ENCODE measurements around the gene LMCD1. TPM values are rescaled to one million over a fixed set of nuclear protein-coding genes. Genes with fewer than 3 reads are reported as not detected.
A peak's percentile ranks its signal among the peaks of the same experiment; 100 is the strongest.

Gene LMCD1
- total RNA-seq, 1 experiment from 2014 or later = 23.9 TPM

DNA sequence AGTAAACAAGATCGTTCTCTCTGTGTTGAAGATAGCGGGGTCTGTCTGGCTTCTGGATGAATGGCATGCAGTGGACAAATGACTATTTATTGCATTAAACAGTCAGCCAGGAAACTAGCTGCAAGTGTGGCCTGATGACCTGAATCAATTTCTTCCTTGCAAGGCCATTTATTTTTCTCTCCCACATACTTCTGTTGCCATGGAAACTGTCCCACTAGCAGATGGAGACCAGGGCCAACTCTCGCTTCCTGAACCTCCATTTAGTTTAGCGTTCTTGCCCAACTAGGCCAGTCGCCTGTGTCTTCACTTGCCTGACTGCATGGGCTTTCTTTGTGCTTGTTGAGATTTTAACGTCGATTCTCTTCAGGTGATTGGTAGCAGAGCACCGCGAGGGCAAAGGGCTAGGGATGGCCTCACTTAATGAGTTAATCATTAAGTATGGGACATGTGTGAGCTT is 27.6 kb downstream of the LMCD1 start:
- H3K4me3 ChIP-seq (ENCODE audit: low read depth, low read length) = no peak overlapping the region
- no peaks in the 10 kb centered on the region for H3K36me3 ChIP-seq (ENCODE audit: control insufficient read depth, insufficient read depth, low read length)
- Mint-ChIP-seq H3K9me3 (ENCODE audit: unreplicated experiment) (no peaks in the 10 kb centered on the region), H3K27me3 (ENCODE audit: insufficient read depth, unreplicated experiment) (no peaks in the 10 kb centered on the region), H3K4me3 (ENCODE audit: unreplicated experiment) (no peak overlapping the region), H3K27ac (ENCODE audit: unreplicated experiment) (no peak overlapping the region), H3K4me1 (ENCODE audit: low read depth, unreplicated experiment) (peaks cover 10% of the 10 kb centered on the region), H3K36me3 (ENCODE audit: insufficient read depth, unreplicated experiment) (peaks cover 17% of the 10 kb centered on the region)
- H3K27me3 ChIP-seq (replicated peaks; ENCODE audit: control insufficient read depth, insufficient read depth, low read length) = no peaks in the 10 kb centered on the region
- ChIA-PET POLR2A (no interaction called here), CTCF (no interaction called here)
- no TSS peak for BruUV-seq (replicated peaks)
- peaks cover 12% of the 10 kb centered on the region for H3K4me1 ChIP-seq
- peak in 1 of 2 experiments; percentile 5 for DNase-seq
- H3K9me3 ChIP-seq = no peaks in the 10 kb centered on the region
- intact Hi-C loops (cut with micrococcal nuclease; ENCODE audit: unreplicated experiment) = no loop called here
- TF ChIP-seq, protein P1, sequence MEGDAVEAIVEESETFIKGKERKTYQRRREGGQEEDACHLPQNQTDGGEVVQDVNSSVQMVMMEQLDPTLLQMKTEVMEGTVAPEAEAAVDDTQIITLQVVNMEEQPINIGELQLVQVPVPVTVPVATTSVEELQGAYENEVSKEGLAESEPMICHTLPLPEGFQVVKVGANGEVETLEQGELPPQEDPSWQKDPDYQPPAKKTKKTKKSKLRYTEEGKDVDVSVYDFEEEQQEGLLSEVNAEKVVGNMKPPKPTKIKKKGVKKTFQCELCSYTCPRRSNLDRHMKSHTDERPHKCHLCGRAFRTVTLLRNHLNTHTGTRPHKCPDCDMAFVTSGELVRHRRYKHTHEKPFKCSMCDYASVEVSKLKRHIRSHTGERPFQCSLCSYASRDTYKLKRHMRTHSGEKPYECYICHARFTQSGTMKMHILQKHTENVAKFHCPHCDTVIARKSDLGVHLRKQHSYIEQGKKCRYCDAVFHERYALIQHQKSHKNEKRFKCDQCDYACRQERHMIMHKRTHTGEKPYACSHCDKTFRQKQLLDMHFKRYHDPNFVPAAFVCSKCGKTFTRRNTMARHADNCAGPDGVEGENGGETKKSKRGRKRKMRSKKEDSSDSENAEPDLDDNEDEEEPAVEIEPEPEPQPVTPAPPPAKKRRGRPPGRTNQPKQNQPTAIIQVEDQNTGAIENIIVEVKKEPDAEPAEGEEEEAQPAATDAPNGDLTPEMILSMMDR (IDR thresholded peaks at IDR 0.05; ENCODE audit: insufficient read depth in 1 of 2, low read depth in 1 of 2, low read length in 1 of 2, severe bottlenecking in 1 of 2, unreplicated experiment in 1 of 2) = no peak

DNA sequence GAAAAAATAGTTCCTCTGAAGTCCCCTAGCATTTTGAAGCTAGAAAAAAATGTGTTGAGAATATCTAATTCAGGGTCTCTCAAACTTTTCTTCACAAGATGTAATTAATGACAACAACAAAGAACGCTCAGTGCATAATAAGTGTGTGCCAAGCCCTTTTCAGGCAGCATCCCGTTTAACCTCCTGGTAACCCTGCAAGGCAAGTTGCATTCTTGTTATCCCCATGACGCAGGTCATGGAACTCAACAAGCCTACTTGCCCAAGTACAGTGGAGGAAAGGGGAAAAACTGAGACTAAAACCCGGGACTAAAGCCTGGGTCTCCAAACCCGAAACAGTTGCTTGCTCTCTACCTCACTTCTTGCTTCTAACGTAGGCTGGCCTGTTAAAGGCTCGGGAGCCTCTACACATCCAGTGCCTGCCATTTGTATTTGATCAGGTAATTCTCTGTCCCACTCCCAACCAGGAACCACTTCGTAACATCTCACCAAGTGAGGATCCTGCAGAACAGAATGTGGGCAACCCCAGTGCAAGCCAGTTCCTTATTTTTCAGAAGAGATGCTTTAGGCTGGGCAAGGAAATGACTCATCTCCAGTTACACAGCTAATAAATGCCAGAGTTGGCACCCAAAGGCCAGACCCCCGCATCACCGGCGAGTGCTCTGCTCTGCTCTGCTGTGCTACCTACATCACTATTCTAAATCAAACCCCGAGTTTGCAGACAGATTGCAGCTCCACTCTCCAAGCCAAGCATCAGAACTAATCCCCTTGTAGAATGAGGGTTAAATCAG is 28.3 kb downstream of the LMCD1 start:
- no peak for DNase-seq
- no TSS peak for BruUV-seq (replicated peaks)
- H3K36me3 ChIP-seq (ENCODE audit: control insufficient read depth, insufficient read depth, low read length) = no peaks in the 10 kb centered on the region
- CTCF ChIA-PET = no interaction called here
- H3K4me3 ChIP-seq (ENCODE audit: low read depth, low read length) = no peak overlapping the region
- H3K4me1 ChIP-seq = peaks cover 12% of the 10 kb centered on the region
- H3K27me3 ChIP-seq (replicated peaks; ENCODE audit: control insufficient read depth, insufficient read depth, low read length) = no peaks in the 10 kb centered on the region
- POLR2A ChIA-PET = no interaction called here
- intact Hi-C loops (cut with micrococcal nuclease; ENCODE audit: unreplicated experiment) = no loop called here
- TF ChIP-seq, protein P1 (IDR thresholded peaks at IDR 0.05; ENCODE audit: insufficient read depth in 1 of 2, low read depth in 1 of 2, low read length in 1 of 2, severe bottlenecking in 1 of 2, unreplicated experiment in 1 of 2) = no peak
- H3K9me3 Mint-ChIP-seq (ENCODE audit: unreplicated experiment) = no peaks in the 10 kb centered on the region
- no peak overlapping the region for H3K4me3 Mint-ChIP-seq (ENCODE audit: unreplicated experiment)
- no peak overlapping the region for H3K27ac Mint-ChIP-seq (ENCODE audit: unreplicated experiment)
- H3K36me3 Mint-ChIP-seq (ENCODE audit: insufficient read depth, unreplicated experiment) = peaks cover 17% of the 10 kb centered on the region
- H3K4me1 Mint-ChIP-seq (ENCODE audit: low read depth, unreplicated experiment) = peaks cover 10% of the 10 kb centered on the region
- H3K27me3 Mint-ChIP-seq (ENCODE audit: insufficient read depth, unreplicated experiment) = no peaks in the 10 kb centered on the region
- H3K9me3 ChIP-seq = no peaks in the 10 kb centered on the region

DNA sequence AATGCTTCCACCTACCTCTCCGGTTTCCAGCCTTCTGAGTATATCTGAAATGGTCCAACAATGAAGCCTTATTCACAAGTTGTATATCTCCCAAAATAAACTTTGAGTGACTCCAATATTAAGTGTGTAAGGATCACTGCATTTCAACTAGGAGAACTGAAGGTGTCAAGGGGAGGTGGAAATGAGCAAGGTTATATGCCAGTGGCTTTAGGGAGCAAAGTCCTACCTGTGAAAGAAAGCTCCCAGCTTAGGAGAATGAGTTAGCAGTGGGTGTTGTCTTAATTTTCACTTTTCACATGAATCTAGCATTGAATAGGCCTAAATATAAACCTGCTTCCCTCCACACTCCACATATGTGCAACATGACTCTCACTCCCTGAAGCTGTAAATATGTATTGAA is 29.0 kb downstream of the LMCD1 start:
- H3K4me3 ChIP-seq (ENCODE audit: low read depth, low read length) = no peak overlapping the region
- Mint-ChIP-seq H3K9me3 (ENCODE audit: unreplicated experiment) (no peaks in the 10 kb centered on the region), H3K4me1 (ENCODE audit: low read depth, unreplicated experiment) (peaks cover 10% of the 10 kb centered on the region), H3K4me3 (ENCODE audit: unreplicated experiment) (no peak overlapping the region), H3K36me3 (ENCODE audit: insufficient read depth, unreplicated experiment) (peaks cover 11% of the 10 kb centered on the region), H3K27ac (ENCODE audit: unreplicated experiment) (no peak overlapping the region), H3K27me3 (ENCODE audit: insufficient read depth, unreplicated experiment) (no peaks in the 10 kb centered on the region)
- intact Hi-C loops (cut with micrococcal nuclease; ENCODE audit: unreplicated experiment) = no loop called here
- BruUV-seq (replicated peaks) = no TSS peak
- no peaks in the 10 kb centered on the region for H3K36me3 ChIP-seq (ENCODE audit: control insufficient read depth, insufficient read depth, low read length)
- H3K9me3 ChIP-seq = no peaks in the 10 kb centered on the region
- ChIA-PET CTCF (no interaction called here), POLR2A (no interaction called here)
- TF ChIP-seq, protein P1 (IDR thresholded peaks at IDR 0.05; ENCODE audit: insufficient read depth in 1 of 2, low read depth in 1 of 2, low read length in 1 of 2, severe bottlenecking in 1 of 2, unreplicated experiment in 1 of 2) = no peak
- H3K4me1 ChIP-seq = peaks cover 12% of the 10 kb centered on the region
- no peaks in the 10 kb centered on the region for H3K27me3 ChIP-seq (replicated peaks; ENCODE audit: control insufficient read depth, insufficient read depth, low read length)
- DNase-seq = no peak
